ENCODE data around the gene GBX1.

GBX1 gene

DNA sequence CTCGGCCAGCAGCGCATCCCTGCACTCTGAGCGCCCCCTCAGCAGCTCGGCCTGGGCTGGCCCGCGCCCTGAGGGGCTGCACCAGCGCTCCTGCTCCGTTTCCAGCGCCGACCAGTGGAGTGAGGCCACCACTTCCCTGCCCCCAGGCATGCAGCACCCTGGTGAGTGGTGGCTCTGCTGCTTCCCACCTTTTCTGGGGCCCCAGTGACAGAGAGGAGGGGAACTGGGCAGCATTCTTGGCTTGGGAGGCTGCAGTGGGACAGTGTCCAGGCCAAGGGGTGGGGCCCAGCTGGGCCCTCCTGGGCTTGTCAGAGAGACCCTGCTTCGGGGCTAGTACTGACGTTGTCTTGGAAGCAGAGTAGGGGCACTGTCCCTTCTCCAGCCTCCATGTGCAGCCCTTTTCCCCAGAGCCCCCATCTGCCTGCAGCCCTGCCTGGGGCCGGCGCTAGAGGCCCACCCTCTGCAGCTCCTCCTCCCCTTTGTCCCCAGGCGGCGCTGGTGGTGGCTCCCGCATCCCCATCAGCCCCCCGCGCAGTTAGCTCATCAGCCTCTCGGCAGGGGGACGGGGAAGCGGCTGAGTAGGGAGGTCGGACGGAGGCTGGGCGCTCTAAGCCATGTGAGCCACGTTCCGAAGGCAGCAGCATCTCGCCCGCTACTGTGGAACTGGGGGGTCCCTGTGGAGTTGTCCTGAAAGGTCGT, 29.2 kb downstream of the GBX1 start:
- no peak for DNase-seq

DNA sequence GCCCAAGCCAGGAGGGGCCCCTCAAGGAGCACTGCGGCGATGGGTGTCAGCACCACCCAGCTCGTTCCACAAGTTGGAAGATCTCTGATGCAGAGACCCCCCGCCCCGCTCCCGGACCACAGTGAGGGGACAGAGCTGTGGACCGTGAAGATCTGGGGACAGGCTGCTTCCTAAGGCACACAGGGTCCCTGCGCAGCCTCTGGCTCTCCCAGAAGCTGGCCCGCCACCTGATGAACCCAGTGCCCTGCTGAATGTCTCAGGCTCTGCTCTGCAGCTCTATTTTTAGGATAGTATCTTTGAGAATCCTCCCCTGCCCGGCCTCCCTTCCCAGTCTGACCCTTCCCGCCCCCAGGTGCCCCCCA, 29.7 kb downstream of the GBX1 start:
- no peak for DNase-seq

DNA sequence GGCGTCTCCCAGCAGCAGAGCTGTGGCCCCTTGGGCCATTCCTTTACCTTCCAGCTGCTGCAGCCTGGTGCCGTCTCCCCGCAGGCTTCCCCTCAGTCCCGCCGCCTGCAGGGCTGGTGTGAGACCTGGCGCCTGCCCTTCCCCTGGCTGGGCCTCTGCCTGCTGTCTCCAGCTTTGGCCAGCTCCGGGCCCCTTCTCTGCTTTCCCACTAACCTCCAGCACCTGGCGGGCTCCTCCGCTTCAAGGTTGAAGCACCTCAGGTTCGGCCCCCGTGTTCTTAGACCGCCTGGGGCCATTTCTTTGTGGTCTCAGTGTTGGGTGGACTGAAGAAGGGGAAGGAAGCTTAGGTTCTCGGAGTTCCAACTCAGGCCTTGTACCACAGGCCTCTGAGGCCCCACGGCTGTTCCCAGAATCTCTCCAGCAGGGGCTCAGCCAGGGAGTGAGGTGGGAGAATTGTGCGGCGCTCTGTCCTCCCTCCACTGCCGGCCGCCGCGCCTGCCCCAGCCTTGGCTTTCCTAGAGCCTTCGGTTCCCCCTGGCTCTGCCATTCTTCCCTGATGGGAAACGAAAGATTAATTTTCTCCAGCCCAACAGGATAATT, 30.3 kb downstream of the GBX1 start:
- DNase-seq, result no peak

- no peak for DNase-seq
Observed at GRCh38 chr7:151135866-151136843, 31.3 kb downstream of the GBX1 start.

DNA sequence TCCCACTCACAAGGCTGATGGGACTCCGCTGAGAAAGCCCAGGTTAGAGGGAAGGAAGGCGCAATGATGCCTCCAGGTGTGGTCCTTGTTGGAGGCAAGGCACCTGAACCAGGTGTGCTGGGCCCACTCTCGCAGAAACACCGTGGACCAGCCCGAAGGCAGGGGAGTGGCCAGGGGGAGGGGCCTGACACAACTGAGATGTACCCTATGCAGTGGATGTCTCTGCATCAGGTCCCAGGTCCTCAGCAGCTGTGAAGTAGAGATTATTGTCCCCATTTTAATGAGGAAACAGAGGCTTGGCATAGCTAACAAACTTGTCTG, 32.0 kb downstream of the GBX1 start:
- DNase-seq, result no peak

GRCh38 chr7:151134743-151135524, 32.6 kb downstream of the GBX1 start:
- no peak for DNase-seq

GRCh38 chr7:151133986-151134742, 33.3 kb downstream of the GBX1 start:
- DNase-seq, result no peak

DNA sequence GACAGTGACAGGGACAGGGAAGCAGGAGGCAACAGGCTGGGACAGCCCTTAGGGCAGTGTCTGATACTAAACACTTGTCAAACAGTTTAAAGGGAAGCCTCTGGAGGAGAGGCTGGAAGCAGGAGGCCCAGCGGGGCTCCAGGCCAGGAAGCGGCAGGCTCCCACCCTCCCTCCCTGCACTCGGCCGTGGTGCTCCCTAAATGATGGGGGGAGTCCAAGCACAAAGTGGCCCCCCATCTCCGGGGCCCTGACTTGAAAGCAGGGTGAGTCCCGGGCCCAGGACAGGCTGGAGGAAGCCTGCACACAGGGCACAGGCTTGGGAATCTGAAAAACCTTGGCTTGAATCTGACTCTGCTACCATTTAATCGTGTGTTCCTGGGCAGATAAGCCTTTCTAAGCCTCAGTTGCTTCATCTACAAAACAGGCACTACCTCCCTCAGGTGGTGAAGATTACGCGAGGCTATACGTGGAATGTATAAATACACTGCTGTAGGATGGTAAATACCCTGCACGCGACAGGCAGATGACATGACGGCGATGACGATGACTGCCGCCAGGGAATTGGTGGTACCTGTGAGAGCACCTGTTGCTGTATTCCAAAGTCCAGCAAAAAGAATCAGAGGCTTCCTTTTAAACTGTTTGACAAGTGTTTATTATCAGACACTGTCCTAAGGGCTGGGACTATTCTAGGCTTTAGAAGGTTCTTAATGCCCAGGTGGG, 34.1 kb downstream of the GBX1 start:
- no peak for DNase-seq

DNA sequence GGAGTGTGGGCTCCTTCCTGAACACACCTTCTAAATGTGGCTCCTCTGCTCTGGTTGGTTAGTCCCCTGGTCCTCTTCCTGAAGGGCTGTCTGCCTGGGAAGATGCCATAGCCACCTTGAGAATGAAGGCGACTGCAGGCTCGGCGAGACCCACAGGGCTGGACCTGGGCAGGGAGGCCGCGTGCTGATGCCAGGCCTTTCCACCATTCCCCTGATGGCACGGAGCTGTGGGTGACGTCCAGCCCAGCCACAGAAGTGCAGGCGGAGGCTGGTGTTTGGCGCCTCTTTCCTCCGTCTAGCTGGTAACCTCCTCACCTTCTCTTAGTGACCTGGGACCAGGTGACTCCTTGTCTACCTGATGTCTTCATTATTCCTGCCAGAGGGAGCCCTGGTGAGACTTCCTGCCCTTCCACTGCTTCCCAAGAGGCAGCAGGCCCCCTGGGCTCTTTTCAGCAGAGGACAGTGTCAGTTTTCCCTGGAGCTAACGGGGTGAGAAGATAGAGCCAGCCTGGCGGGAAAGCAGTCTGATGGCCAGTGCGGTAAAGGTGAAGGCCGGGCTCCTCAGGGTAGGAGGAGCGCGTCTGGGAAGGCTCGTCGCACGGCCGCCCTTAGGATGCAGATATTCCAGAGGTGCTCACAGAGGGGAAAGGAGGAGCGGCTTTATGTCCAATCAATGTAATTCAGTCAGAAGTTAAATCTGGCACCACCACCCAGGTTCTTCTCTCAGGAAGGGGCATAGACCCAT, 34.9 kb downstream of the GBX1 start:
- no peak for DNase-seq

- no peak for DNase-seq
Observed at GRCh38 chr7:151131592-151132293, 35.8 kb downstream of the GBX1 start.

GRCh38 chr7:151131224-151131591, 36.3 kb downstream of the GBX1 start:
- DNase-seq, result no peak

DNA sequence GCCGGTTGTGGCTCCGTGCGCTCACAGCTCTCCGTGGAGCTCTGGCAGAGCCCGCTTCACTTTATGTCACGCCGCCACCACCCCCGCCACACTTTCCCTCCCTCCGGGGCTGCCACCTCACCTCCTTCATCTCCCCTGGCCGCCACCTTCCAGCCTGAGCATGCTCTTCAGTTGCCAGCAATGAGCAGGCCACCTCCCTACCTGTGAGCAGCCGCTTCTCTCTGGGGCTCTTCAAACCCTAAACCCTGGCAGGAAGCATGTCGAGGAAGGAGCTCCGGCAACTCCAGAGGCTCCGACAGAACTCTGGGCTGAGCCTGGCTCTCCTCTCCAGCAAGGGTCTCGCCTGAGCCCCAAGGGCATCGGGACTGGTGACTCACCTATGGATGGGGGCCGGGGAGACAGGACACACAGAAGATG, 36.7 kb downstream of the GBX1 start:
- no peak for DNase-seq

GRCh38 chr7:151129960-151130591, 37.4 kb downstream of the GBX1 start:
- no peak for DNase-seq

GRCh38 chr7:151129117-151129959, 38.2 kb downstream of the GBX1 start:
- no peak for DNase-seq

GRCh38 chr7:151128716-151129115, 38.8 kb downstream of the GBX1 start:
- DNase-seq, result no peak

DNA sequence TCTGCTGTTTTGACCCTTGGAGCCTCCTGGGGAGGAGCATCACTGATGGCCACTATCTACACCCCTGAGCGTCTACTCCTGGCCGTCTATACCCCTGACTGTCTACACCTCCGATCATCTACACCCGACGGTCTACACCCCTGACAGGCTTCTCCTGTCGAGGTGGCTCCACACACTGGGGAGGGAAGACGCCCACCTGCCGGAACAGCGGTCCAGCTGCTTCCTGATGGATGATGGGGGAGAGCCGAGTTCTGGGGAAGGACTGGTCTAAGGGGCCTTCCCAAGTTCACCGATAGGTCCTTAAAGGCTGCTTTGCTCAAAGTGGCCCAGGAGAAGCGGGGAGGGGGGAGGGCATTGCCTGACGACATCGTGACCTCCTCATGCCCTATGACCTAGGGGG, 39.4 kb downstream of the GBX1 start:
- DNase-seq, result no peak

DNA sequence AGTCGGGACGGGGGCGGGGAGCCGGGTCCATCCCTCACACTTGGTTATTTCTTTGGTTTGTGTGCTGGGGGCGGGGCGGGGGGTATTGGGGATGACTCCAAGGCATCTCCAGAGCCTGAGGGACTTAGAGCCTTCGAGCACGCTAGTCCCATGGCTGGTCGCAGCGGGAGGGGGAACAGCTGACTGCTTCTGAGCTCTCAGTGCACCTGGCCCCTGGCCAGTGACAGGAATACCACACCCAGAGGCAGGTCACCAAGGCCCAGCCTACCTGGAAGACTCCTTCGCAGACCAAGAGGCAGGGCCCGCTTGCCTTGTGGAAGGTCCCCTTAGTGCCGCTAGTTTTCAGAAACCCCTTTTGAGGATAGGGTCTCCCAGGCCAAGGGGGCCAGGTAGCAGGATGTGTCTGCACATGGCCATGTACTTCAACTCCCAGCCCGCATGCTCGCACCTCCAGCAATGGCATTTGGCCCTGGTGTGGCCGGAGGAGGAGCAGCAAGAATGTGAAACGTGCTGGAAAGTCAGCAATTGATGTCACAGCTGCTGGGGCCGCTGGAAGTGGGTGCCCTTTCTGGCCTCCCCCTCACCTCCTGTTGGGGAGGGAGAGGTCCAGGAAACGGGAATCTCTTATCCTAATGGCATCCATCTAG, 40.9 kb downstream of the GBX1 start:
- no peak for DNase-seq

GRCh38 chr7:151125846-151126481, 41.5 kb downstream of the GBX1 start:
- DNase-seq, result no peak

Data from activated CD4-positive, CD25-positive, alpha-beta regulatory T cell (primary cell).